GM12878 (cell line): ENCODE measurements around the gene APOE. TPM values are rescaled to one million over a fixed set of nuclear protein-coding genes. Genes with fewer than 3 reads are reported as not detected.
A peak's percentile ranks its signal among the peaks of the same experiment; 100 is the strongest.

Experiments used
- ATF7 ChIP-seq: fragments of 450-650 bp; IDR thresholded peaks from 2 replicates; pipeline ENCODE4 v1.6.1; 2016; ENCODE audit warnings: low read depth, mild to moderate bottlenecking
- BRCA1 ChIP-seq: IDR thresholded peaks from 2 replicates; pipeline ENCODE4 v1.6.1; 2011; ENCODE audit warnings: low read depth, low read length, improper control_type of control experiment
- CTCF ChIP-seq, 3 experiments: IDR thresholded peaks in 2 of 3; conservative IDR thresholded peaks in 1 of 3; 2 replicates each; pipeline ENCODE4 v1.5.1; 2011; ENCODE audit warnings: low read depth in 3 of 3, low read length in 3 of 3, mild to moderate bottlenecking in 3 of 3, control low read depth in 2 of 3, moderate library complexity in 2 of 3, inconsistent platforms in 1 of 3, mixed read lengths in 1 of 3; ENCODE audit not compliant: control insufficient read depth in 2 of 3, insufficient read depth in 1 of 3; ENCODE audit errors: extremely low read depth in 1 of 3
- EED ChIP-seq: sonication (generic); IDR thresholded peaks from 2 replicates; pipeline ENCODE4 v1.6.1; 2016; ENCODE audit warnings: antibody characterized with exemption, low read depth
- EP300 ChIP-seq, 2 experiments: fragments of 150-350 bp in 1 of 2; IDR thresholded peaks; 2 replicates each; pipeline ENCODE4 v1.6.1; 2011 to 2012; ENCODE audit warnings: low read depth in 2 of 2, low read length in 2 of 2, borderline replicate concordance in 1 of 2, improper control_type of control experiment in 1 of 2, inconsistent platforms in 1 of 2; ENCODE audit not compliant: control insufficient read depth in 1 of 2
- FOS ChIP-seq: IDR thresholded peaks from 3 replicates; pipeline ENCODE4 v1.6.1; 2011; ENCODE audit warnings: borderline replicate concordance; ENCODE audit not compliant: insufficient read length; ENCODE audit errors: extremely low read depth
- FOXM1 ChIP-seq: IDR thresholded peaks from 2 replicates; pipeline ENCODE4 v1.6.1; 2012; ENCODE audit warnings: low read depth, mild to moderate bottlenecking, inconsistent platforms, low read length, moderate library complexity
- GABPA ChIP-seq: IDR thresholded peaks from 2 replicates; pipeline ENCODE4 v1.6.1; 2014; ENCODE audit warnings: antibody characterized with exemption, low read depth, mild to moderate bottlenecking, inconsistent platforms
- HDAC2 ChIP-seq: fragments of 200-600 bp; sonication (generic); IDR thresholded peaks from 2 replicates; pipeline ENCODE4 v1.6.1; 2017
- IKZF2 ChIP-seq, 2 experiments: fragments of 450-650 bp; IDR thresholded peaks; 2 replicates each; pipeline ENCODE4 v1.6.1; 2017; ENCODE audit warnings: mild to moderate bottlenecking in 2 of 2, moderate library complexity in 2 of 2
- IRF3 ChIP-seq: fragments of 450-650 bp; IDR thresholded peaks from 2 replicates; pipeline ENCODE4 v1.6.1; 2014; ENCODE audit warnings: mild to moderate bottlenecking
- KAT2A ChIP-seq: conservative IDR thresholded peaks from 2 replicates; pipeline ENCODE4 v1.6.1; 2011; ENCODE audit warnings: low read depth, low read length; ENCODE audit not compliant: control insufficient read depth
- PAX5 ChIP-seq: IDR thresholded peaks from 2 replicates; pipeline ENCODE4 v1.6.1; 2011; ENCODE audit warnings: low read depth, low read length, borderline replicate concordance
- PBX3 ChIP-seq: IDR thresholded peaks from 2 replicates; pipeline ENCODE4 v1.6.1; 2011; ENCODE audit warnings: mild to moderate bottlenecking, low read depth, low read length, moderate library complexity; ENCODE audit not compliant: insufficient replicate concordance
- POLR2A ChIP-seq: IDR thresholded peaks from 2 replicates; pipeline ENCODE4 v1.6.1; 2011; ENCODE audit warnings: low read depth, mild to moderate bottlenecking, low read length
- RUNX3 ChIP-seq: IDR thresholded peaks from 2 replicates; pipeline ENCODE4 v1.6.1; 2012; ENCODE audit warnings: low read length, inconsistent platforms
- SP1 ChIP-seq: IDR thresholded peaks from one replicate; pipeline ENCODE4 v1.6.1; 2011; ENCODE audit warnings: low read depth, low read length
- SREBF1 ChIP-seq: IDR thresholded peaks from 2 replicates; pipeline ENCODE4 v1.6.1; 2012; ENCODE audit warnings: mild to moderate bottlenecking, low read length
- SRF ChIP-seq, 2 experiments: IDR thresholded peaks; 2 replicates each; pipeline ENCODE4 v1.6.1; 2011; ENCODE audit warnings: low read depth in 2 of 2, low read length in 2 of 2, mild to moderate bottlenecking in 1 of 2, moderate library complexity in 1 of 2
- STAT3 ChIP-seq: IDR thresholded peaks from 2 replicates; pipeline ENCODE4 v1.6.1; 2011; ENCODE audit warnings: low read depth, low read length, improper control_type of control experiment
- TAF1 ChIP-seq: IDR thresholded peaks from 2 replicates; pipeline ENCODE4 v1.6.1; 2011; ENCODE audit warnings: mild to moderate bottlenecking, low read depth, low read length, borderline replicate concordance
- TCF12 ChIP-seq: IDR thresholded peaks from 2 replicates; pipeline ENCODE4 v1.6.1; 2011; ENCODE audit warnings: low read depth, mild to moderate bottlenecking, low read length
- TCF3 ChIP-seq: IDR thresholded peaks from 2 replicates; pipeline ENCODE4 v1.6.1; 2012; ENCODE audit warnings: low read depth, mild to moderate bottlenecking, low read length, borderline replicate concordance; ENCODE audit not compliant: insufficient read depth
- ZBED1 ChIP-seq: IDR thresholded peaks from 2 replicates; pipeline ENCODE4 v1.6.1; 2016; ENCODE audit warnings: borderline replicate concordance
- ZNF207 ChIP-seq: fragments of 450-650 bp; IDR thresholded peaks from 2 replicates; pipeline ENCODE4 v1.6.1; 2014; ENCODE audit warnings: antibody characterized with exemption, mild to moderate bottlenecking, borderline replicate concordance
- polyA plus RNA-seq, 11 experiments: library from polyadenylated mRNA; depleted of rRNA in 4 of 11; unstranded in 6 of 11; stranded (reverse) in 5 of 11; fragments of >200 nt; fragmentation: Nextera tagmentation in 4 of 11; fragmentation: Illumina TruSeq in 1 of 11; extraction: Ambion mirVana in 4 of 11; extraction: Trizol in 1 of 11; gene quantifications; 1 replicate in 1 of 11; 2 replicates in 10 of 11; pipeline versions ENCODE4 v1.2.1 to v1.2.3, GENCODE V29; 2011 to 2016; ENCODE audit warnings: inconsistent platforms in 2 of 11, missing spikeins in 2 of 11, low read depth in 1 of 11
- total RNA-seq, 4 experiments: library from RNA; depleted of rRNA in 3 of 4; stranded (reverse); fragments of >200 nt in 3 of 4; fragmentation: Illumina TruSeq in 1 of 4; extraction: Trizol in 1 of 4; gene quantifications; 2 replicates each; pipeline versions ENCODE4 v1.2.1 to v1.2.3, GENCODE V29; 2013 to 2021
- TF ChIP-seq, protein P1 (sequence below): IDR thresholded peaks from 2 replicates; pipeline ENCODE4 v1.6.1; 2011; ENCODE audit warnings: borderline replicate concordance, low read depth, mild to moderate bottlenecking, moderate library complexity, mixed read lengths, low read length; ENCODE audit not compliant: insufficient read depth; ENCODE audit errors: extremely low read length
- TF ChIP-seq, protein P2 (sequence below): fragments of 150-350 bp; IDR thresholded peaks from 2 replicates; pipeline ENCODE4 v1.6.1; 2014; ENCODE audit warnings: mild to moderate bottlenecking, low read depth, low read length

Gene APOE
- total and polyA plus RNA-seq, 10 of the 15 experiments (the other 5 are each of a cell fraction or from before 2014, with no cell fraction given), result 0.22 to 3.7 (median 0.44) TPM; not detected in 4

GRCh38 chr19:44943801-44944249 is 38.2 kb downstream of the APOE start (continued):
- TF ChIP-seq SREBF1 (no peak), KAT2A (no peak), IRF3 (no peak), POLR2A (peak; percentile 61), TCF12 (no peak), GABPA (no peak), PAX5 (no peak), FOXM1 (no peak), BRCA1 (no peak), EED (no peak), CTCF (IDR thresholded peaks at IDR 0.05 in 2 of 3, conservative IDR thresholded peaks at IDR 0.05 in 1 of 3; ENCODE audit: control insufficient read depth in 2 of 3, extremely low read depth in 1 of 3, insufficient read depth in 1 of 3, low read depth in 3 of 3, low read length in 3 of 3) (peak in 1 of 3 experiments; percentile 24; a peak in 1 of 6 replicates), EP300 (IDR thresholded peaks at IDR 0.05; ENCODE audit: borderline replicate concordance in 1 of 2, control insufficient read depth in 1 of 2, low read depth in 2 of 2, low read length in 2 of 2) (no peak), ATF7 (no peak), RUNX3 (no peak; the same call in 1 of the 2 replicates), STAT3 (no peak), PBX3 (no peak), ZBED1 (no peak), TAF1 (no peak), ZNF207 (no peak), SP1 (peak; percentile 32), TCF3 (no peak), HDAC2 (no peak), IKZF2 (IDR thresholded peaks at IDR 0.05) (no peak; a peak in 1 of 4 replicates), FOS (no peak), SRF (IDR thresholded peaks at IDR 0.05; ENCODE audit: low read depth in 2 of 2, low read length in 2 of 2) (no peak)
- TF ChIP-seq, protein P1, sequence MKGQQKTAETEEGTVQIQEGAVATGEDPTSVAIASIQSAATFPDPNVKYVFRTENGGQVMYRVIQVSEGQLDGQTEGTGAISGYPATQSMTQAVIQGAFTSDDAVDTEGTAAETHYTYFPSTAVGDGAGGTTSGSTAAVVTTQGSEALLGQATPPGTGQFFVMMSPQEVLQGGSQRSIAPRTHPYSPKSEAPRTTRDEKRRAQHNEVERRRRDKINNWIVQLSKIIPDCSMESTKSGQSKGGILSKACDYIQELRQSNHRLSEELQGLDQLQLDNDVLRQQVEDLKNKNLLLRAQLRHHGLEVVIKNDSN, result peak; percentile 29
- TF ChIP-seq, protein P2, sequence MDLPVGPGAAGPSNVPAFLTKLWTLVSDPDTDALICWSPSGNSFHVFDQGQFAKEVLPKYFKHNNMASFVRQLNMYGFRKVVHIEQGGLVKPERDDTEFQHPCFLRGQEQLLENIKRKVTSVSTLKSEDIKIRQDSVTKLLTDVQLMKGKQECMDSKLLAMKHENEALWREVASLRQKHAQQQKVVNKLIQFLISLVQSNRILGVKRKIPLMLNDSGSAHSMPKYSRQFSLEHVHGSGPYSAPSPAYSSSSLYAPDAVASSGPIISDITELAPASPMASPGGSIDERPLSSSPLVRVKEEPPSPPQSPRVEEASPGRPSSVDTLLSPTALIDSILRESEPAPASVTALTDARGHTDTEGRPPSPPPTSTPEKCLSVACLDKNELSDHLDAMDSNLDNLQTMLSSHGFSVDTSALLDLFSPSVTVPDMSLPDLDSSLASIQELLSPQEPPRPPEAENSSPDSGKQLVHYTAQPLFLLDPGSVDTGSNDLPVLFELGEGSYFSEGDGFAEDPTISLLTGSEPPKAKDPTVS, result no peak
